Activated naive CD8-positive, alpha-beta T cell (primary cell): ENCODE measurements around the gene PPP1CA.

Source experiments
- H3K27ac Mint-ChIP-seq: one replicate; pipeline ENCODE4 v1.8.0; 2021; ENCODE audit warnings: mixed read lengths
- H3K27me3 Mint-ChIP-seq: one replicate; pipeline ENCODE4 v1.8.0; 2021; ENCODE audit warnings: mixed read lengths
- H3K36me3 Mint-ChIP-seq: one replicate; pipeline ENCODE4 v1.8.0; 2021; ENCODE audit warnings: mixed read lengths
- H3K4me1 Mint-ChIP-seq: one replicate; pipeline ENCODE4 v1.8.0; 2021; ENCODE audit warnings: low read depth, mixed read lengths
- H3K4me3 Mint-ChIP-seq: one replicate; pipeline ENCODE4 v1.8.0; 2021; ENCODE audit warnings: mild to moderate bottlenecking, mixed read lengths
- H3K9me3 Mint-ChIP-seq: one replicate; pipeline ENCODE4 v1.8.0; 2021; ENCODE audit warnings: low read depth, mixed read lengths

Gene PPP1CA

DNA sequence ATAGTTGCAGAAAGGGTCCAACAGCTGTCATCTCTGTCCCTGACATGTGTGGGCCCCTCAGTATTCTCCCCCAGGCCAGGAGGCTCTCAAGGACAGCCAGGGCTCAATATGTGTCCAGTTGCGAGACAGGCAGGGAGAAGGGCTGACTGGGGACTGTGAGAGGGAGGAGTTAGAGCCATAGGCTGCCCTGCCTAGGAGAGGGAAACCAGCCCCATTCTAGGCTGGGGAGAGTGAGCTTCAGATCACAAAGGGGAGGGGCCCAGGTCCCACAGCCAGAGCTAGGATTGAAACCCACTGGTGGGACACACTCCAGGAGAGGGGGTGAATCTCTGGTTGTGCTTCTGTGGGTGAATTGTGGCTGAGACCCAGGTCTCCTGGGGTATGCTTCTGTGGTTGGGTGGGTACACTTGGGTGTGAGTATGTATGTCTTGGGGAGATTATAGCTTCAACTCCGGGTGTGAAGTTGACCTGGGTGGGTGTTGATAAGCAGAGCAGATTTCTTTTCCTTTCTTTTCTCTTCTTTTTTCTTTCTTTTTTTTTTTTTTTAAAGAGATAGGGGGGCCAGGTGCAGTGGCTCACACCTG, 11.7 kb upstream of the PPP1CA start:
- H3K9me3 Mint-ChIP-seq: no peaks in the 10 kb centered on the region
- peak overlapping the region; percentile 58 for H3K27ac Mint-ChIP-seq
- peak overlapping the region; percentile 54 for H3K4me3 Mint-ChIP-seq
- peaks cover 72% of the 10 kb centered on the region for H3K4me1 Mint-ChIP-seq
- H3K27me3 Mint-ChIP-seq: no peaks in the 10 kb centered on the region
- H3K36me3 Mint-ChIP-seq: no peaks in the 10 kb centered on the region

DNA sequence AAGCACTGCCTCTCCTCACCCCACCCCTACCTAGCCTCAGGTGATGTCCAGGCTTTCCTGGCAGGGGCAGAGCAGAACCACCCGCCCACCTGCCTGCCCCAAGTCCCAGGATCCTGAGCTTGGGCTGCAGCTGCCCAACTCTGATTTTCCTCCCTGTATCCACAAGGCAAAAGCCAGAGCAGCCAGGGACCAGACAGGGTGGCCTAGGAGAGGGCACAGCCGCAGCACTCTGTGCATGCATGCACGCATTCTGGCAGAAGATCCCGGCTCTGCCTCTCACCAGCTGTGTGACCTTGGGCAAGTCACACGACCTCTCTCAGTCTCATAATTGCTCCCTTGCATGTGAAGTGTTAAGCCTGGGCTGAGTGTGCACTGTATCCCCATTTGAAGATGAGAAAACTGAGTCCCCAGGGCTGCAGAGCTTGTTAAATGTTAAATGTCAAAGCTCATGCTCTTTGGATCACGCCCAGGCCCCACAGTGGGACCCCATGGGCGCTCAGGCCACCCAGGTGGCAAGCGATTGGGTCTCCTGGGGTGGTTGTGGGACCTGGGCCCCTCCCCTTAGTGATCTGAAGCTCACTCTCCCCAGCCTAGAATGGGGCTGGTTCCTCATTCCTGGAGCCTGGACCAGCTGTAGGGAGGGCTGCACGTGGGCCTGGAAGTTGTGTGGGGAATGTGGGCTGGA, 11.0 kb upstream of the PPP1CA start:
- peaks cover 73% of the 10 kb centered on the region for H3K4me1 Mint-ChIP-seq
- no peaks in the 10 kb centered on the region for H3K27me3 Mint-ChIP-seq
- peak overlapping the region; percentile 58 for H3K27ac Mint-ChIP-seq
- no peak overlapping the region for H3K4me3 Mint-ChIP-seq
- H3K36me3 Mint-ChIP-seq: no peaks in the 10 kb centered on the region
- no peaks in the 10 kb centered on the region for H3K9me3 Mint-ChIP-seq

DNA sequence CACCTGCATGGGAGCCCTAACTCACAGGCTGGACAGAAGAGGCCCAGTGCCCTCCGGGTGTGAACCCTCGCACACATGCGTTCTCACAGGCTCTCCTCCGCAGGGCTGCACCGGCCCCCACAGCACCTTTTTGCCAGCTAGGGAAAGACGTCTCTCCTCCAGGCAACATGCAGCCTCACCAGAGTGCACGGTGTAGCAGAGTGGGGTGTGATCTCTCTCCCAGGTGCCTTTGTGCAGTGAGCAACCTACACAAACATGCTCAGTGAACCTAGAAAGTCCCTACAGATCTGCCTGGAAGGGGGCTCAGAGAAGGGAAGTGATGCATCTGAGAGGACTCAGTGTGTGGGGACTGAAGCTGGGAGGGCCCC, 10.1 kb upstream of the PPP1CA start:
- Mint-ChIP-seq H3K4me3 (peak overlapping the region; percentile 8), H3K4me1 (peaks cover 76% of the 10 kb centered on the region), H3K27me3 (no peaks in the 10 kb centered on the region), H3K36me3 (no peaks in the 10 kb centered on the region), H3K9me3 (no peaks in the 10 kb centered on the region), H3K27ac (peak overlapping the region; percentile 93)

DNA sequence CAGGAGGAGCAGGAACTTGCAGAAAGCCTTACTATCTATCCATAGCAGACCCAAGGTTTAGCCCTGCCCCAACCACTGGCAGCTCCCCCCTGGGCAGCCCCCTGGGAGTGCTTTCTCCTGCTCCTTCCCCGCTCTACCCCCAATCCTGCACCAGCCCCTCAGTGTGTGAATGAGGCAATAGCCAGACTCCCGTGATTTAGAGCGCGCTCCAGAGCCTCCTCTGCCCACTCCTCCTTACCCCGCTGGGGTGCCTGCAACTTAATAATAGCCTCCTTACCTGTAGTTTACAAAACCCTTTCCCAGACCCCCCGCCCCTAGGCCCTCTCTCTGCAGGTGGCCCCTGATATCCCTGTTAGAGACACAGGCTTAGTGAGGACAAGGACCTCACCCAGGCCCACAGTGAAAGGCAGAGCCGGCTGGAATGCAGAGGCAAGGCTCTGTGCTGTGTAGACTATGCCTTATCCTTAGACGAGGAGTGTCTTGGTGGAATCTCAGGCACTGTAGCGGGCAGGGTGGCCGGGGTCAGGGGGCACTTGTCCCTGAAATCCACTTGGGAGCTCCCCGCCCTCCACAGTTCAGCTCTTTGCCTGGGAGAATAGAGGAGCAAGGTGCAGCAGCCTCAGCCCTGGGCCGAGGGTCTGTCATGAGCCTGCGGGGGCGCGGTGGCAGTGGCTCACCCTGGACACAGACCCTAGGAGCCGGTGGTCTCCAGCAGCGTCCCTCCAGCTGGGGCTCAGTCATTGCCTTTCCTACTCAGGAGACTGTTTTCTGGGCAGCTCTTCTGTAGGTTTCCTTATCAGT, 9.5 kb upstream of the PPP1CA start:
- Mint-ChIP-seq H3K27me3 (no peaks in the 10 kb centered on the region), H3K27ac (peak overlapping the region; percentile 93), H3K9me3 (no peaks in the 10 kb centered on the region), H3K36me3 (no peaks in the 10 kb centered on the region), H3K4me3 (peak overlapping the region; percentile 40), H3K4me1 (peaks cover 75% of the 10 kb centered on the region)

DNA sequence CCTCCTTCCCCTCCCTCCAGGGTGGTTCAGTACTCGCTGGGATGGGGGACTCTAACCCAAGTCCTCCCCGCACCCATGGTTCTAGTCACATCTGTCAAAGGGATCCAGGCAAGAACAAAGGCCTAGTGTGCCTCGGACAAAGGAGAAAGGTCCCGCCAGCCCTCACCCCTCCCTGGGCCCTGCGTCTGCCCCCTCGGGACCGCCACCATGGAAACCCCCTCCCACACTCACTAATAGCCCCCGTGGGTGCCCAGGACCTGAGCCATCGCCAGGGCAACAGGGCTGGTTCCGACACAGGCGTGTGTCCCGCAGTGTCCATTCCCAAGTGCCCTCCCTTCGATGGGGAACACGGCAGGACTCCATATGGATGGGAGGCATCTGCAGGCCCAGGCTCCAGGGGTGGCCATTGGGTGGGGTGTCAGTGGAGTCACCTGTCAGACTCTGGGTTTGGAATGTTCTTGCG, 8.7 kb upstream of the PPP1CA start:
- peak overlapping the region; percentile 80 for H3K4me3 Mint-ChIP-seq
- peak overlapping the region; percentile 93 for H3K27ac Mint-ChIP-seq
- H3K4me1 Mint-ChIP-seq: peaks cover 78% of the 10 kb centered on the region
- H3K27me3 Mint-ChIP-seq: no peaks in the 10 kb centered on the region
- H3K9me3 Mint-ChIP-seq: no peaks in the 10 kb centered on the region
- H3K36me3 Mint-ChIP-seq: no peaks in the 10 kb centered on the region

DNA sequence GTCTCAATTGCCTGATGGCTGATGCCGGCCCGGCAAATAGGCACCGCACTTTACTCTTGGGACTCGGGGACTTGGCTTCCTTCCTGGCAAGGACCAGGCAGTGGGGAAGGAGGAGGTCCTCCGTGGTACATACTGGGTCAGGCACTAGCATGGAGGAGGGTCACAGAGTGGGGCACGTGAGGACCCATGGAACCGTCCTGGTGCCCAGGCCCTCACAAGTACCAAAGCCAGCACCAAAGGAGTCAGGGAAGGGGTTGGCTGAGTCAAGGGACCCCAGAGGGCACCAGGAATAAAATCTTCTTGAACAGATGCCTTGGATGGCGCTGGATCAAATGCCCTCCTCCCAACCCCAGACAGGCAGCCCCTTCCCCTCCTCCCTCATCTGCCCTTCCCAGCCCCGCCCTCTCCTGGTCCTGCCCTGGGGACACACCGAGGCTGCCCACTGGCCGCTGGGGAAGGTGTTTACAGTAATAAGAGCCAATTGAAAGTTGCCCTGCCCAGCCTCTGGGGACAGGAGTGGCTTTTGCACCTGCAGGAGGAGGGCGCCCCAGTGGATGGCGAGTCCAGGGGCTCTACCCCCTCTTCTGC, 8.2 kb upstream of the PPP1CA start:
- peaks cover 79% of the 10 kb centered on the region for H3K4me1 Mint-ChIP-seq
- no peaks in the 10 kb centered on the region for H3K27me3 Mint-ChIP-seq
- no peaks in the 10 kb centered on the region for H3K9me3 Mint-ChIP-seq
- H3K27ac Mint-ChIP-seq: peak overlapping the region; percentile 93
- no peaks in the 10 kb centered on the region for H3K36me3 Mint-ChIP-seq
- H3K4me3 Mint-ChIP-seq: peak overlapping the region; percentile 80

DNA sequence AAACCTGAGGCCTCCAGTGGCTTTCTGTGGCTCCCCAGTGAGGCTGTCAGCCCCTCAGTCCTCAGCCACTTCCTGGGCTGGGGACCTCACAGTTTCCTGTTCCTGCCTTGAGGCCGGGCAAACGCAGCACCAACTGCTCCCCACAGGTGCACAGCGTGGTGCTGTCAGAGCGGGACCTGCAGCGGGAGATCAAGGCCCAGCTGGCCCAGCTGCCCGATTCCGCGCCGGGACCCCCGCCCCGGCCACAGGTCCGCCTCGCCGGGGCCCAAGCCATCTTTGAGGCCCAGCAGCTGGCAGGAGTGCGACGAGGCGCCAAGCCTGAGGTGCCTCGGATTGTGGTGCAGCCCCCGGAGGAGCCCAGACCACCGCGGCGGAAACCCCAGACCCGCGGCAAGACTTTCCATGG, 7.6 kb upstream of the PPP1CA start:
- no peaks in the 10 kb centered on the region for H3K9me3 Mint-ChIP-seq
- H3K27me3 Mint-ChIP-seq: no peaks in the 10 kb centered on the region
- peak overlapping the region; percentile 95 for H3K4me3 Mint-ChIP-seq
- H3K4me1 Mint-ChIP-seq: peaks cover 79% of the 10 kb centered on the region
- H3K36me3 Mint-ChIP-seq: no peaks in the 10 kb centered on the region
- peak overlapping the region; percentile 97 for H3K27ac Mint-ChIP-seq

DNA sequence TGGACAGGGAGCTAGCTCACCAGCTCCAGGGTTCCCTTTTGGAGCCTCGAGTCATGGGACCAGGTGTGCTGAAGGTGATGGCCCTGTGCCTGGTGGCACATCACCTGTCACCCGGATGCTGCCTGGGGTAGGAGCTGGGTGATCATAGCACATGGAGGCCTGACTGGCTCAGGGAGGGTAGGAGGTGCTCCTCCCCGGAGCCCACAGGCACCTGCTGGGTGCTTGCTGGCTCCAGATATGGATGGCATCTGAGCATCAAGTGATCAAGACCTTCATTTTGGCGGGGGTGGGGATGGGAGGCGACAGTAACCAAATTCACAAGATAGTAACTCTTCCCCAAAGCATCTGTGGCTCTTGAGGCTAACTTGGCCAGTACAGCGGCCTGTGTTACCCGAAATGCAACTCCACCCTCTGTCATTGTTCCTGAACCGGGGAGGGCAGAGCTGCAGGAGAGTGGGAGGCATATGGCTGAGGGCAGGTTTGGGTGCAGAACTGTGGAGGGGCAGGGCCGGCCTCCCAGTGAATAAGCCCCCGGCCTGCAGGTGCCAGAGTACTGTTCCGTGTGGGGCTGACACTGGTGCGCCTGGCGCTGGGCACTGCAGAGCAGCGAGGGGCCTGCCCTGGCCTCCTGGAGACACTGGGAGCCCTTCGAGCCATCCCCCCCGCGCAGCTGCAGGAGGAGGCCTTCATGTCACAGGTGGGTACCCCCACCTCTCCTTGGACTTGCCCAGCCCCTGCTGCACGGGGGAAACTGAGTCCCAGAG, 7.0 kb upstream of the PPP1CA start:
- Mint-ChIP-seq H3K36me3 (no peaks in the 10 kb centered on the region), H3K27me3 (no peaks in the 10 kb centered on the region)

DNA sequence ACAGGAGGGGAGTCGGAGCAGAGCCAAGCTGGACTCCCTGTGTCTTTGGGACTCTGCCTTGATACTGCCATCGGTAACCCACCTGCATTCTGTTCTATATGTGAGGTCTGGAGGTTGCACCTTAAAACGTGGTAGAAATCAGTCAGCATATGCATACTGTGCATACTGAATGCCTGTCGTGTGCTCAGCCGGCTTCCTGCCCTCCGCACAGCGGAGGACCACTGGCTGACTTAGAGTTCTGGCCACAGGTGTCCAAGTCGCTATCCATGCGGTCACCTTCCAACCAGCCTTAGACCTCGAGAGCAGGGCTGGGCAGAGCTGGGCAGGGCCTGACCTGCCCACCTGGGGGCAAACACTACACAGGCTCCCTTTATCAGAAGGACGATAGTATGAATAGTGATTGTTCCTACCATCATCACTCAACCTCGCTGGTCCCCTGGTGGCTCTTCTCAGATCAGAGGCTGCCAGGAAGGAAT, 6.1 kb upstream of the PPP1CA start:
- H3K4me3 Mint-ChIP-seq: peak overlapping the region; percentile 95
- H3K4me1 Mint-ChIP-seq: peaks cover 76% of the 10 kb centered on the region
- H3K27me3 Mint-ChIP-seq: no peaks in the 10 kb centered on the region
- H3K9me3 Mint-ChIP-seq: no peaks in the 10 kb centered on the region
- H3K36me3 Mint-ChIP-seq: no peaks in the 10 kb centered on the region
- peak overlapping the region; percentile 97 for H3K27ac Mint-ChIP-seq

More for the DNA sequence above, 7.0 kb upstream of the PPP1CA start:
- H3K27ac Mint-ChIP-seq: peak overlapping the region; percentile 97
- H3K4me3 Mint-ChIP-seq: peak overlapping the region; percentile 95
- H3K9me3 Mint-ChIP-seq: no peaks in the 10 kb centered on the region
- H3K4me1 Mint-ChIP-seq: peaks cover 77% of the 10 kb centered on the region

DNA sequence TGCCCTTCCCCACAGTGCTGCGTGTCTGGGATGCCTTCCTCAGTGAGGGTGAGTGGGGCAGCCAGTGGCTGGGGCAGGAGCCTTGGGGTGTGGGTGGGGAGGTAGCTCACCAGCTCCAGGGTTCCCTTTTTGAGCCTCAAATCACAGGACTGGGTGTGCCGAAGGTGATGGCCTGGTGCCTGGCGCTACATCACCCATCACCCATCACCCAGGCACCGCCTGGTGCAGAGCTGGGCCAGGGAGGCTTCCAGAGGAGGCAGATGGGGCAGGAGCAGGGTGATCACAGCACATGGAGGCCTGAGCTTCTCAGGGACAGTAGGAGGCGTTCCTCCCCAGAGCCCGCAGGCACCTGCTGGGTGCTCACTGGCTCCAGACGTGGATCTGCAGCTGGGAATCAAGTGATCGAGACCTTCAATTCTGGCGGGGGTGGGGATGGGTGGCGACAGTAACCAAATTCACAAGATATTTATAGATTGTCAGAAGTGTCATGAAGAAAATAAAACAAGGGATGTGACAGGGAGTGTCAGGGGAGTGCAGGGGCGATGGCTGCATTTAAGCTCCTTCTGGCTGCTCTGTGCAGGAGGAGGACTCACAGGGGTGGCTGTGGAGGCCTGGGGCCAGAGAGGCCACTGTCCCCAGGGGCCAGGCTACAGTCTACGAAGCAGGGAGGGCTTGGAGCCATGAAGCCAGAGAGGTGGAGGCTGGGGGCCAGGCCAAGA, 5.5 kb upstream of the PPP1CA start:
- Mint-ChIP-seq H3K36me3 (no peaks in the 10 kb centered on the region), H3K27ac (peak overlapping the region; percentile 97), H3K27me3 (no peaks in the 10 kb centered on the region), H3K9me3 (no peaks in the 10 kb centered on the region), H3K4me1 (peaks cover 70% of the 10 kb centered on the region), H3K4me3 (peak overlapping the region; percentile 95)

DNA sequence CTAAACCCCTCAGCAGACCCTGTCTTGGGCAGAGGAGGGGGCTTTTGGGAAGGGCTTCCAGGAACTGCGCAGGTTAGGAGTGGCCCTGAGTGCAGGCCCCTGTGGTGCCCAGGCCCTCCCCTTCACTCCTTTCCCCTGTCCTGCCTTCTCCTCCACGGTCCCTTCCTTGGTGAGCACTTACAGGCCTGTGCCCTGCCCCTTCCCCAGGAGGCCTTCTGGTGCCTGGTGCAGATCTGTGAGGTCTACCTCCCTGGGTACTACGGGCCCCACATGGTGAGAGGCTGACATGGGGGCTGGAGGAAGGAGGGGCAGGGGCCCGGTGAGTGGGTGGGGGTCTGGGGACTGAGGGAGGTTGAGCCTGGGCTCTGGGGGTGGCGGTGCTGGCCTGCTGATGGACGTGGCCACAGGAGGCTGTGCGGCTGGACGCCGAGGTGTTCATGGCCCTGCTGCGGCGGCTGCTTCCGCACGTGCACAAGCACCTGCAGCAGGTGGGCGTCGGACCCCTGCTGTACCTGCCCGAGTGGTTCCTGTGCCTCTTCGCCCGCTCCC, 4.8 kb upstream of the PPP1CA start:
- Mint-ChIP-seq H3K4me1 (peaks cover 67% of the 10 kb centered on the region), H3K4me3 (peak overlapping the region; percentile 95), H3K9me3 (no peaks in the 10 kb centered on the region), H3K36me3 (no peaks in the 10 kb centered on the region), H3K27me3 (no peaks in the 10 kb centered on the region), H3K27ac (peak overlapping the region; percentile 97)

DNA sequence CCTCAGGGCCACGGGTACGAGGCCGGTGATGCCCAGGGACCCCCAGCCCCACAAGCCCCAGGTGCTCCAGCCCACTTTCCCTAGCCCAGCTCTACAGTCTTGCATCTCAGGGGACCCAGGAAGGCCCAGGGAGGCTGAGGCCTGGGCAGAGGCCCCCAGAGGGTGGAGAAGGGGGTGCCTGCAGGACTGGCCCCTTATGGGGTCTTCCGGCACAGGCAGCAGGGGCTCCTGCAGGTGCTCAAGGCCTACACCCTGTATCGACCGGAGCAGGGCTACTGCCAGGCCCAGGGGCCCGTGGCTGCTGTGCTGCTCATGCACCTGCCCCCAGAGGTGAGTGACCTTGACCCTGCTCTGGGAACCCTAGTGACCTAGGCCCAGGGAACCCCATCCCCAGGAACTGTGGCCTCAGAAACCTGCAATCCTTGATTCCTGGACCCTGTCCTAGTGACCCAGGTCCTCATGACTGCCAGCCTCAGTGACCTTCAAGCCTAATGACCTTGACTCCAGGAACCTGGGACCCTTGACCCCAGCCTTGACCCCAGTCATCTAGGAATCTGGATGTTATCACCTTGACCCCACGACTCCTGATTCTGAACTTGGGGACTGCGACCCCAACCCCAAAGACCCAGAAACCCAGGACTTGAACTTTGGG, 4.2 kb upstream of the PPP1CA start:
- H3K9me3 Mint-ChIP-seq: no peaks in the 10 kb centered on the region
- H3K36me3 Mint-ChIP-seq: no peaks in the 10 kb centered on the region
- H3K27ac Mint-ChIP-seq: peak overlapping the region; percentile 97
- H3K4me3 Mint-ChIP-seq: peak overlapping the region; percentile 95
- peaks cover 60% of the 10 kb centered on the region for H3K4me1 Mint-ChIP-seq
- no peaks in the 10 kb centered on the region for H3K27me3 Mint-ChIP-seq

DNA sequence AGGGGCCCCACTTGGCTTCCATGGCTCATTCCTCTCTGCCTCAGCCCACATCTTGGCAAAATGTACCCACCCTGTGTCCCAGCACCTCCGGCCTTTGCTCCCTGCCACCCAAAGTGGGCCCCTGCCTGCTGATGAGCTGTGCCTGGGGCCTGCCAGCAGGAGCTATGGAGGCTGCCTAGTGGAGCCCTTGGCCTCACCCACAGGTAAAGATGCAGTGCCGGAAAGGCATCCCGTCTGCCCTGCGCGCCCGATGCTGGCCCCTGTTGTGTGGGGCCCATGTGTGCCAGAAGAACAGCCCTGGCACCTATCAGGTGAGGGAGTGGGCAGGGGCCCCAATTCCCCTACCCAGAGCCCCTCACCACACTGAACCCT, 3.5 kb upstream of the PPP1CA start:
- Mint-ChIP-seq H3K9me3 (no peaks in the 10 kb centered on the region), H3K36me3 (no peaks in the 10 kb centered on the region), H3K27me3 (no peaks in the 10 kb centered on the region), H3K4me3 (peak overlapping the region; percentile 95), H3K27ac (peak overlapping the region; percentile 97), H3K4me1 (peaks cover 59% of the 10 kb centered on the region)
